Nephron (organoid): ENCODE results near the gene BCL7A.

Experiments used
- H3K27ac Mint-ChIP-seq, 3 experiments: 2 replicates each; pipeline ENCODE4 v1.8.0; 2020; ENCODE audit warnings: mixed read lengths in 3 of 3, mild to moderate bottlenecking in 2 of 3, moderate library complexity in 1 of 3
- H3K27me3 Mint-ChIP-seq: 2 replicates; pipeline ENCODE4 v1.8.0; 2021; ENCODE audit warnings: low read depth, mild to moderate bottlenecking, moderate library complexity, mixed read lengths
- H3K36me3 Mint-ChIP-seq: 2 replicates; pipeline ENCODE4 v1.8.0; 2020; ENCODE audit warnings: low read depth, mixed read lengths
- H3K4me1 Mint-ChIP-seq: 2 replicates; pipeline ENCODE4 v1.8.0; 2020; ENCODE audit warnings: mixed read lengths
- H3K4me3 Mint-ChIP-seq, 3 experiments: 2 replicates each; pipeline ENCODE4 v1.8.0; 2020; ENCODE audit warnings: mild to moderate bottlenecking in 3 of 3, mixed read lengths in 3 of 3, moderate library complexity in 2 of 3
- H3K9me3 Mint-ChIP-seq: 2 replicates; pipeline ENCODE4 v1.8.0; 2020; ENCODE audit warnings: mixed read lengths
- CTCF ChIP-seq, 3 experiments: fragments of 200-600 bp; sonication (generic); IDR thresholded peaks; one replicate each; pipeline ENCODE4 v1.5.0; 2021; ENCODE audit warnings: antibody characterized with exemption in 3 of 3; ENCODE audit not compliant: unreplicated experiment in 3 of 3

BCL7A gene

DNA sequence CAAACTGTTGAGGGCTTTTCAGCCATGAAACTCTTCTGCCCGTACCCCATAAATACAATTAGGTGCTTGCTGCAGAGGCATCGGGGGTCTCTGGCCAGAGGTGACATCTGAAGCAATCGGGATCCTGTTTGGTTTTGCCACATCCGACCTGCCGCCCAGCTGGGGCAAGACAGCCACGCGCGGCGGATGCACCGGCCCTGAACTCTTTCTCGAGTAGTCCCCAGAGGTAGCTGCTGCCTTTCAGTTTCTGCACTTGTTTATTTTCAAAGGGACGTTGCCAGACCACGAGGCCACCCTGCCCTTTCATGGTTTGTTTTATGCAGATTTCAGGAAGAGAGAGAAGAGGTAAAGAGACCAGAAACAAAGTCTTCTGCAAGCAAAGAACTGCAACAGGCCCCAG lies 46.3 kb downstream of the BCL7A start:
- H3K27me3 Mint-ChIP-seq, result peaks cover 3% of the 10 kb centered on the region

DNA sequence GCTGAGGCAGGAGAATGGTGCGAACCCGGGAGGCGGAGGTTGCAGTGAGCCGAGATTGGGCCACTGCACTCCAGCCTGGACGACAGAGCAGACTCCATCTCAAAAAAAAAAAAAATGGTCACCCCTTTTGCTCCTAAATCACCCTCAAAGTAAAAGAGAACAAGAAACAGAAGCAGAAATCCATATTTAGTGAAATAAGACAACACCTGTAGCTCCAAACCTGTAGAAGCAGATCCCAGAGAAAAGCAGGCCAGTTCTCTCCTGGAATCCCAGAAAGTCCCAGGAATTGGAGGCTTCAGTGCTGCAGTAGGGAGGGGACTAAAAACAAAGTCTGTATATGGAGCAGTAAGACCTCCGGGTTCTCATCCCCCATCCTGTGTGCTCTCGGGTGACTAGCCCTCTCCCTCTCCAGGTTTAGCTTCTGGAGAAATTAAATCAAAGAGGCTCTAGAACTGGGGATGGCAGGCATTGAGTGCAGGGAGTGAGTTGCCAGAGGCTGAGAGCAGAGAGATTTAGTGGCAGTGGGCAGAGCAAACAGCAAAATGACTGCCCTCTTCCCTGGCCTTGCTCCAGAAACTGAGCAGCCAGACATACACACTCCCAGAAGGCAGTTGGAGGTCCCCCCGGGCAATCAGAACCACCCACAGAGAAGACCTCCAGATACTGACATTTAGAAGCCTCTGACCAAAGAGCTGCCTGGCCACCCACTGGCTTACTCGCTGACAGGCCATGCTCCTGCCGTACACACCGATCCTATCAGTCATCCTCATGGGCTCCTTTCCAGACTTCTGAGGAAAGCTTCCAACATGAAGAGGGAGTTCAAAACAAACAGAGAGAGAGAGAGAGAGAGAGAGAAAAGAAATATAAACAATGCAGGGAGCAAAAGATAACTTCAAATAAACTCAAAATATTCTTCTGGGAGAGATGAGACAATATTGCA lies 50.6 kb downstream of the BCL7A start:
- peaks cover 19% of the 10 kb centered on the region for H3K36me3 Mint-ChIP-seq
- peak overlapping the region; percentile 31 to 53 (median 48) for H3K4me3 Mint-ChIP-seq
- peaks cover 3% of the 10 kb centered on the region for H3K9me3 Mint-ChIP-seq
- peaks cover 4% of the 10 kb centered on the region for H3K27me3 Mint-ChIP-seq
- H3K27ac Mint-ChIP-seq, result peak overlapping the region; percentile 87 to 91 (median 91)
- peaks cover 25% of the 10 kb centered on the region for H3K4me1 Mint-ChIP-seq
- TF ChIP-seq CTCF (IDR thresholded peaks at IDR 0.05; ENCODE audit: unreplicated experiment in 3 of 3), result no peak

More for the DNA sequence above, 46.3 kb downstream of the BCL7A start:
- peak overlapping the region; percentile 69 to 91 (median 70) for H3K27ac Mint-ChIP-seq
- no peak for TF ChIP-seq CTCF (IDR thresholded peaks at IDR 0.05; ENCODE audit: unreplicated experiment in 3 of 3)
- peaks cover 22% of the 10 kb centered on the region for H3K36me3 Mint-ChIP-seq
- H3K4me3 Mint-ChIP-seq, result peak overlapping the region in 1 of 3 experiments; percentile 38
- peaks cover 55% of the 10 kb centered on the region for H3K4me1 Mint-ChIP-seq
- peaks cover 3% of the 10 kb centered on the region for H3K9me3 Mint-ChIP-seq

GRCh38 chr12:122073815-122074214 lies 52.1 kb downstream of the BCL7A start:
- no peak for TF ChIP-seq CTCF (IDR thresholded peaks at IDR 0.05; ENCODE audit: unreplicated experiment in 3 of 3)
- H3K36me3 Mint-ChIP-seq, result peaks cover 10% of the 10 kb centered on the region
- peak overlapping the region in 1 of 3 experiments; percentile 14 for H3K4me3 Mint-ChIP-seq
- peaks cover 3% of the 10 kb centered on the region for H3K9me3 Mint-ChIP-seq
- peaks cover 15% of the 10 kb centered on the region for H3K4me1 Mint-ChIP-seq
- H3K27ac Mint-ChIP-seq, result peak overlapping the region; percentile 11 to 51 (median 49)
- peaks cover 4% of the 10 kb centered on the region for H3K27me3 Mint-ChIP-seq

DNA sequence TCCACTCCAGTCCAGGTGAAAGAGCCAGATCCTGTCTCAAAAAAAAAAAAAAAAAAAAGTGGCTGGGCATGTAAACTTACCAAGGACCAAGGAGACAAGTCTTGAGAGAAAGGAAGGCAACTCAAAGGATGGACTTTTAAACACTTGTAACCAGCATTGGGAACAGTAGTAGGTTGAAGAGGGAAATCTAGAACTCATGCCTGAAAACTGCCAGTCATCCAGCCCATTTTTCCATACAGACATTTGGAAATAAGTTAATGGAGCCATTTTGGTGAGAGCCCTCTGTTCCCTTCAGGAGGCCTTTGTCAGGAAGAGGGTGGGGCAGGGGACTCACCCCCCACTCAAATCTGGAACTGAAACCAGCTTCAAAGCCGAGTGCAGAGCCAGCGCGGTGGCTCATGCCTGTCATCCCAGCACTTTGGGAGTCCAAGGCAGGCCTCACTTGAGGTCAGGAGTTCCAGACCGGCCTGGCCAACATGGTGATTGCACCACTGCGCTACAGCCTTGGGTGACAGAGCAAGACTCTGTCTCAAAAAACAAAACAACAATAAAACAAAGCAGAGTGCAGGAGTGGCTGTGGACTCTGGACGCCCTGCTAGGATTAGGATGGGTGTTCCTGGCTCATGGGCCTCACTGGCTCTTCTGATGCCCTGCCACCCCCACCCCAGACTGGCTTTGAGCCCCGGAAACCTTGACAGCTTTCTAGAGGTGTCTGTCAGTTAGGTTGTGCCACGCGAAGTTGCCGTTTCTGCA lies 55.2 kb downstream of the BCL7A start:
- Mint-ChIP-seq H3K4me3 (peak overlapping the region; percentile 55 to 67 (median 56)), H3K4me1 (peaks cover 35% of the 10 kb centered on the region), H3K27me3 (peaks cover 4% of the 10 kb centered on the region), H3K36me3 (peaks cover 5% of the 10 kb centered on the region), H3K27ac (peak overlapping the region in 1 of 3 experiments; percentile 42), H3K9me3 (peaks cover 3% of the 10 kb centered on the region)
- no peak for TF ChIP-seq CTCF (IDR thresholded peaks at IDR 0.05; ENCODE audit: unreplicated experiment in 3 of 3)

- H3K27ac Mint-ChIP-seq, result peak within 1 kb of the TSS; percentile 87 to 91 (median 89)
- no peaks in the 10 kb centered on the region for H3K9me3 Mint-ChIP-seq
- peaks cover 6% of the 10 kb centered on the region for H3K36me3 Mint-ChIP-seq
- peaks cover 4% of the 10 kb centered on the region for H3K27me3 Mint-ChIP-seq
- H3K4me1 Mint-ChIP-seq, result peaks cover 37% of the 10 kb centered on the region
- no peak for TF ChIP-seq CTCF (IDR thresholded peaks at IDR 0.05; ENCODE audit: unreplicated experiment in 3 of 3)
- peak within 1 kb of the TSS; percentile 86 to 92 (median 88) for H3K4me3 Mint-ChIP-seq
Measured at GRCh38 chr12:122078141-122079032, 56.7 kb downstream of the BCL7A start, which contains the start of gene MLXIP. Gene MLXIP, plus strand, starts transcription at chr12:122078756. Its CDS starts 98 bp downstream, at chr12:122078854.
